ENCODE data around the gene CAPN13.

CAPN13 gene

DNA sequence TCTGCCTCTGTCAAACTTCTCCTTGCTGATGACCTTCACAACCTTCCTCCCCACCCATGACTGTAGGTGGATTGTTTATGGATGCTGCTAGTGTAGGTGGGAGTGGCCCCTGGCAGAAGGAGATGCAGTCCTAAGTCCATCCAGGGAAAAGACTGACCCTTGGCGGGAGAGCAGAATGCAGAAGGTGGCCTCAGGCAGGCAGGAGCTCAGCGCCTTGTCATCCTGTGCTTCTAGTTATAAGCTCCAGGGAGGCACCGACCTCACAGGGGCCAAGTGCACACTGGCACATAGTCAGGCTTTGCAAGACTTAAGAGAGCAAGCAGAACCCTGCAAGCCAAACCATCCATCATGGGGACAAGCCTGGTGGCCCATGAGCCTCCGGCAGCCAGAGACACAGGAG, 74.4 kb downstream of the CAPN13 start:
- no peaks in the 10 kb centered on the region for H3K9me3 Mint-ChIP-seq
- H3K4me3 Mint-ChIP-seq, result no peak overlapping the region
- H3K36me3 Mint-ChIP-seq (ENCODE audit: low read depth), result no peaks in the 10 kb centered on the region
- H3K27me3 Mint-ChIP-seq, result no peaks in the 10 kb centered on the region
- no peaks in the 10 kb centered on the region for H3K4me1 Mint-ChIP-seq (ENCODE audit: low read depth)
- H3K27ac Mint-ChIP-seq, result no peak overlapping the region

DNA sequence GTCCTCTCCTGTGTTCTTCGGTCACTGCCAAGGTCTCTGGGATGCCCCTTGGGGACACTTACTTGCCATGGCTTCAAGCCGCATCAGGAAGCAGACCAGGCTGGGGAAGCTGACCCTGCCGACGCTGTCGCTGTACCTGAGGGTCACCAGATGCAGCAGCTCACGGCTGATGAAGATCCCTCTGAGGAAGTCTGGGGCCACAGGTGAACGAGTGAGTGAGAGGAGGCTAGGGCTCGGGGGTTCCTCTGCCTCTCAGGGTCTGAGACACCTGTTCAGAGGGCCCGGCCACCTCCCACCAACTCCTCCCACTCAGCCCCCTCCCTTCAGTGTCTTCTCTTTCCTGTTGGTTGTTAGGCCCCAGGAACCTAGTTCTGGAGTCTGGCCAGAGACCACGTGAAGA, 74.9 kb downstream of the CAPN13 start:
- no peak overlapping the region for H3K27ac Mint-ChIP-seq
- no peaks in the 10 kb centered on the region for H3K36me3 Mint-ChIP-seq (ENCODE audit: low read depth)
- H3K27me3 Mint-ChIP-seq, result no peaks in the 10 kb centered on the region
- H3K9me3 Mint-ChIP-seq, result no peaks in the 10 kb centered on the region
- no peak overlapping the region for H3K4me3 Mint-ChIP-seq
- H3K4me1 Mint-ChIP-seq (ENCODE audit: low read depth), result no peaks in the 10 kb centered on the region

DNA sequence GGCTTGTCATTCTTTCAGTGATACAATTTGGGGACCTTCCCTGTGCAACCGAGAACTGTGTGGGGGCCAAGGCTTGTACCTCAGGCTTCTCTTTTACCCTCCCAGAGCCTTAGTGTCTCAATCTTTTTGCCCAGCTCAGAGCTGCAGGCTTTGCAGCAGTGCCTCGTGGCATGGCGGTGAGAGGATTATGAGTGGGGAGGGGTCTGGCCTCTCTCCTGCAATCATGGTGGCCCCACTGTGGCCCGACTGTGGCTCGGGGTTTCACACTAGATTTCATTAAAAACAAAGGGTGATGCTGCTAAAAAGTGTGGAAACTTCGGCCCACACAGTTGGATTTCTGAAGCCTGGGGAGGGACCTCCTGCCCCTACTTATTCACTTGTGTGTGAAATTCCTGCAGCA, 75.5 kb downstream of the CAPN13 start:
- H3K27ac Mint-ChIP-seq, result no peak overlapping the region

DNA sequence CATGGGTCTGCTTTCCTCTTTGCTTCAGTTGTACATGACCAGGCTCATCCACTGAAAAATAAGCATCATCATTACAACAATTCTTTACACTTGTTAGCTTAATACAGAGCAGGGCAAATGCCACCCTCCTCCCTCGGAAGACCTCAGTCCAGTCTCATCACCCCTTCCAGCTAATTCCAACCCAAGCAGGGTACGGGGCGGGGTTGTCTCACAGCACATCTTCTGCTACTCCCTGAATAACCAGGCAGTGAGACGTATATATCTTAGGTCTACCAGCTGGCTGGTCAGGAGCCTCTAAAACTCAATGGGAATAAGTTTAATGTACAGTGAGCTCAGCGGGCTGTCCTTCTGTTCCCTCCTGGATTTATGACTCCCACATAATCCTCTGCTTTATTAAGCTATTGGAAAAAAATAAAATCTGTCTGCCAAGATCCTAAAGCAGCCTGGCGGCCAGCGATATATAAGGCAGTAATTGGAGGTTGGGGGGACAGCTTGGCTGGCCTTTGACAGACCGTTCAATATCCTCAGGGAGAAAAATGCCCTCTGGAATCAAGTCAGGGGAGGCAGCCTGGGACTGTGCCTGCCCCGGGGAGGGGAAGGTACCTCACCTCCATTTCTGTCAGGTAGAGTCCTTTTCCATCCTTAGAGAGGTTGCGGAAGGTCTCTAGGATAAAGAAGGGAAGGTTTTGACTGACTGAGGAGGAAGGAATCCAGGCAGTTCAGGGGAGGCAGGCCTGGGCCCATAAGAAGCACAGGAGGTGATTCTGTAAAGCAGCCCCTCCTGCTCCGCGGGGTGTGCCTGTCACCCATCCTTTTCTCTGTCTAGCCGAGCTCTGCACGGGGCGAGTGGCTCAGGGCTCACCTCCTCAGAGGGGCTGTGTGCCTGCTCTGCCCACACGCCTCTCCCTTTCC, 76.3 kb downstream of the CAPN13 start:
- Mint-ChIP-seq H3K27ac (no peak overlapping the region), H3K9me3 (no peaks in the 10 kb centered on the region), H3K4me3 (no peak overlapping the region)

More for the DNA sequence above, 75.5 kb downstream of the CAPN13 start:
- Mint-ChIP-seq H3K4me1 (ENCODE audit: low read depth) (no peaks in the 10 kb centered on the region), H3K9me3 (no peaks in the 10 kb centered on the region), H3K4me3 (no peak overlapping the region), H3K36me3 (ENCODE audit: low read depth) (no peaks in the 10 kb centered on the region), H3K27me3 (no peaks in the 10 kb centered on the region)

DNA sequence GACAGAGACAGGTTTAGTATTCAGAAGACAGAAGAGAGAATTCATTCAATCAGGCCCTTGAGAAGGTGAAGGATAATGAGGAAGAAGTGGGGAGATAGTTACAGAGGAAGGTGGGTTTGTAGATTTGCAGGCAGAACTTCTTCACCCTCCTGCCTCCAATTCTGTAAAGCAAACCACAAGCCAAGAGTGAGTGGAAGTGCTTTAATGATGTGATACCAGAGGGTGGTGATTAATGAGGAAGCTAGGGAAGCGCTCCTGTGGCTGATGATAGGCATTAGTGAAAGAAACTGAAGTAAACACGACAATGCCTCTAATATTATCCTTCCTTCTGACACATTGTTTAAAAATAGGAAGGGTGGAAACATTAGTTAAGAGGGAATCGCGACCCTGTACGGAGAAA, 78.2 kb downstream of the CAPN13 start:
- Mint-ChIP-seq H3K4me3 (no peak overlapping the region), H3K27ac (no peak overlapping the region), H3K27me3 (peaks cover 6% of the 10 kb centered on the region), H3K4me1 (ENCODE audit: low read depth) (no peaks in the 10 kb centered on the region), H3K36me3 (ENCODE audit: low read depth) (no peaks in the 10 kb centered on the region), H3K9me3 (no peaks in the 10 kb centered on the region)

More for the DNA sequence above, 76.3 kb downstream of the CAPN13 start:
- Mint-ChIP-seq H3K27me3 (peaks cover 1% of the 10 kb centered on the region), H3K36me3 (ENCODE audit: low read depth) (no peaks in the 10 kb centered on the region), H3K4me1 (ENCODE audit: low read depth) (no peaks in the 10 kb centered on the region)

DNA sequence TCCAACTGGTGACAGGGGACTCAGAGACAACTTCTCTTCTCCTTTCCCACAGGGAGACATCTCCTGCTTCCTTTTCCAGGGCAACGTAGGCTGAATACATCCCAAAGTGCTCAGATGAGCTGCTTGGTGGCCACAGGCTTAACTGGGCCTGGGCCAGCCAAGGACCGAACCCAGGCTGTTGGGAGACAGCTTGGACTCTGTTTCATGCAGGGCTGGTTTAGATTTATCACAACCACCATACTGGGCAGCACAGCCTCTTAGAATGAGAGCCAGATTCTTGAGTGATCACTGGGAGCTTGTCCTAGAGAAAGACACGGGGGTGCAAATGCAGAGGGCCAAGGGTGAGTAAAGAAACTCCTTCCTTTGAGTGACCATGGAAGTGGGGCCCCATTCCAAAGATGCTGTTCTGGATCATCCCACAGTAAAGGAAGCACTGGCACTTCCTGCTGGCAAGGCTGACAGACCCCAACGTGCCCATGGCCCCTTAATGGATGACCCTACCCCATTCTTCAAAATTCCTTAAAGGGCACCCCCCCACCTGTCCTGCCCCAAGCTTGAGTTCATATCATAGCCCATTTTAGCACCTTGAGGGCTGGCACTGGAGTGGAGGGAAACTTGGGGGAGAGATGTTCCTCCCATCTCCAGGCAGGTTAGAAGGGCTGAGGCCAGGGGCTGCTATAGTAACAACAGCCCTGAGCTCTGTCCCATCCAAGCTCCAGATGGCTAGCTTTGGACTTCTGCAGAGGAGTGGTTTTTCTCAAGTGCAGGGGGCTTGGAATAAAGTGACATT, 84.1 kb downstream of the CAPN13 start:
- no peaks in the 10 kb centered on the region for H3K9me3 Mint-ChIP-seq
- no peak overlapping the region for H3K27ac Mint-ChIP-seq
- H3K36me3 Mint-ChIP-seq (ENCODE audit: low read depth), result no peaks in the 10 kb centered on the region
- H3K4me3 Mint-ChIP-seq, result no peak overlapping the region
- H3K4me1 Mint-ChIP-seq (ENCODE audit: low read depth), result no peaks in the 10 kb centered on the region
- H3K27me3 Mint-ChIP-seq, result peaks cover 12% of the 10 kb centered on the region

DNA sequence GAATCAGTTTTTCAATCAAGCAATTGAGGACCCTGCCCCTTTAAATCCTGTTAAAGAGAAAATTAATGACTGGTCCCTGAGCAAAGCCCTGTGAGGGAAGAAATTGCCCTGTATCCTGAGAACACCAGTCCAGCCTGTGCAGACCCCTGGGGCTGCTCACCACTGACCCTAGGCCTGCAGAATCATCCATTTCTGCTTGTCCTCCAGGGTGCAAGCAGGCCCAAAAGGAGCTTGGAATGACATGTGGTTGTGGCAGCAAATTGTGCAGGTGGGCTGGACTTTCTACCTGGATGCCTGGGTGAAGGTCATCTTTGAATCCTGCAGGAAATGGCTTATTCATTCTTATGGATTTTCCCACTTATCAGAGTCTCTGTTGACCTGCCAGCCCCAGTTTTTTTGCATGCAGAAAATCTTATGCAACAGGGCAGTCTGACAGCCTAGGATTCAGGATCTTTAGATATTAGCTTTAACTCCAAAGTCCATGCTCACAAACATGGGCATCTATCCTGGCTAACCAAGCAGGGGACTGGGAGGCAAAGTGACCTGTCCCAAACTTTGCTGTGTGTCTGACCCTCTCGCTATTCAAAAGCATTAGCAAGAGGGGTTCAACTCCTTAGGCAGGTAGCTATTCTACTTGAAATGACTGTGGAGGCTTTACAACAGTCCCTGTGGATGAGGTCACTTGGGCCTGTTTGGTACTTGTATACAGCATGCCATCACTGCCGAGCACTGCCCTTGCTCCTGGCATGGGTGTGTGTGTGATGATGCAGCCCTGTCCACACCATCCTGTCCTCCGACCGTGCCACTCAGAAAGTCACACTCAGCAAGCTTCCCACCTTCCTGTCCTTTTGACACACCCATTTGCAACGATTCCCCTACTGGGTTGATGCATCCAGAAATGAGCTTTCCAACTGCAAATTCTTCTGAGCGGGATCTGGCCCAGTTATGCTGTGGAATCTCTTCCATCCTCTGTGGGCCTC, 85.3 kb downstream of the CAPN13 start:
- H3K27ac Mint-ChIP-seq, result no peak overlapping the region
- no peaks in the 10 kb centered on the region for H3K9me3 Mint-ChIP-seq
- H3K4me3 Mint-ChIP-seq, result no peak overlapping the region
- H3K36me3 Mint-ChIP-seq (ENCODE audit: low read depth), result no peaks in the 10 kb centered on the region
- peaks cover 12% of the 10 kb centered on the region for H3K27me3 Mint-ChIP-seq
- no peaks in the 10 kb centered on the region for H3K4me1 Mint-ChIP-seq (ENCODE audit: low read depth)

DNA sequence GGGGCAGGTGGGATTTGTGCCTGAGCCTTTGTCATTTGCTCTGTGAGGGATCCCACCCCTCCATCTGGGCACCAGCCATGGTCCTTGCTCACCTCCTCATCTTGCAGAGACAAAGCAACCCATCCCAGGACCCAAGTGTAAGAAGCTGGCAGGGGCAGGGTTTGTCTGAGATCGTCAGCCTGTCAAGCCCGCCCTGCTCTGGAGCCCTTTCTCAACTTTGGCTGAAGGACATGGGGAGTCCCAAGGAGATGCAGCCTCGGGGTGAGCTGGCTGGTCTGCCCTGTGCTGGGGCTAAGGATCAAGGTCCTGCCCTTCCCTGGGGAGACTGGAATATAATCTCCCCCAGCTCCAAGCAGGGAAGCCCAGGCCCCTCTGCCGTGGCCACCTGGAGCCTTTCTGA, 86.0 kb downstream of the CAPN13 start:
- Mint-ChIP-seq H3K4me3 (no peak overlapping the region), H3K27me3 (peaks cover 12% of the 10 kb centered on the region), H3K27ac (no peak overlapping the region), H3K4me1 (ENCODE audit: low read depth) (no peaks in the 10 kb centered on the region), H3K36me3 (ENCODE audit: low read depth) (no peaks in the 10 kb centered on the region), H3K9me3 (no peaks in the 10 kb centered on the region)

DNA sequence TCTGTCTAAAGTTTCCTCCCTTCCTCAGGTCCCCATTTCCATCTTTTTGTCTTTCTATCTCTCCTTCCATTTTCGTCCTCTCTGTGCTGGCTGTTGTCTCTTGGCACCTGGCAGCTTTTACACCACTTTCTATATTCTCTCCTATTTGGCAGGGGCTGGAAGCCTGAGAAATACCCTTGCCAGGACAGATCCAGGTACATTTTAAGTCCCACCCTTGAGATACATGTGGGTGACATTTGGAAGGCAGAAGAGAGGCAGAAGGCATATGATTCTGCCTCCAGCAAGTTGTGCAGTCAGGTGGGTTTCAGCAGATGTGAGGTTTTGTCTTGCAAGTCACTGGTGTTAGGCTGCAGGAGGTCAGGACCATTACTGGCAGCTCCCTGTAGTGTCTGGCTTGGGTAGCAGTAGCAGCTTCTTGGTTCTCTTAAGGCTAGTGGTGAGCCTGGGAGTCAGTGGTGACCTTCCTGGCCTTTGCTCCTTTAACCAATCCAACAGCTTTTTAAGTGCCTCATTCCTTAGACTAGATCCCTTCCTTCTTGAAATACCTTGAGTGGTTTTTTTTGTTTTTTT, 90.1 kb downstream of the CAPN13 start:
- Mint-ChIP-seq H3K4me1 (ENCODE audit: low read depth) (peaks cover 15% of the 10 kb centered on the region), H3K27me3 (peaks cover under 1% of the 10 kb centered on the region), H3K9me3 (no peaks in the 10 kb centered on the region), H3K36me3 (ENCODE audit: low read depth) (no peaks in the 10 kb centered on the region), H3K27ac (no peak overlapping the region), H3K4me3 (no peak overlapping the region)

DNA sequence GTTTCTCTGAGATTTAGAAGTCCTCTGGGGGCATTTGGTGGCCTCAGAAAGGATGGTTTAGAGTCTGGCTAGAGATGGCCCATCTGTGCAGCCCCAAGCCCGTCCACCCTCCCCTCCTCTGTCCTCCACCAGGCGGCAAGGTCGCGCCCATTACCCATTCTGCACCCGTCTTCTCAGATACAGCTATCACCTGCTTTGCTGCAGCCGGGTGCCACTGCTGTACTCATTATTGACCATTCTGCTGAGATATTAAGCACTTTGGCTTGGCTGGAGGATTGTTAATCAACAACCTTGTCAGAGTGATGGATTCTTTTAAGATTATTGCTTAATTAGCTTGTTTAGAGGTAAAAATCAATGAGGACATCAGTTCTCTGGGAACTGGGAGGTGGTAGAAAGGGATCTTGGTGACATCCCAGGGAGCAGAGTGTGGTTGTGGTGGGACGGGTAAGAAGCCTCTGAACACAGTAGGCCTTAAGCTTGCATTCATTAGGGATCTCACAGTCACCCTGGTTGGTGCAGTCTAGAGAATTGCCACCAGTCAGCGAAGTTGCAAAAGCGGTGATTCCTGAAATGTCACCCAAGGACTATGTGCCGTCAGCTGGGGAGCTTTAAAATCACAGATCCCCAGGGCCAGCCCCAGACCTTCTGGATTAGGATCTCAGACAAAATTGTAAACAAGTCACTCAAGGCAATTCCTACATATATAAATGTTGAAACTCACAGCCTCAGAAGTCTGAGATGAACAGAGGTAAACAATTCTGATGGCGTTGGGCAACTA, 90.9 kb downstream of the CAPN13 start:
- no peaks in the 10 kb centered on the region for H3K36me3 Mint-ChIP-seq (ENCODE audit: low read depth)
- H3K27me3 Mint-ChIP-seq, result no peaks in the 10 kb centered on the region
- H3K4me3 Mint-ChIP-seq, result no peak overlapping the region
- H3K4me1 Mint-ChIP-seq (ENCODE audit: low read depth), result peaks cover 15% of the 10 kb centered on the region
- no peaks in the 10 kb centered on the region for H3K9me3 Mint-ChIP-seq
- no peak overlapping the region for H3K27ac Mint-ChIP-seq

DNA sequence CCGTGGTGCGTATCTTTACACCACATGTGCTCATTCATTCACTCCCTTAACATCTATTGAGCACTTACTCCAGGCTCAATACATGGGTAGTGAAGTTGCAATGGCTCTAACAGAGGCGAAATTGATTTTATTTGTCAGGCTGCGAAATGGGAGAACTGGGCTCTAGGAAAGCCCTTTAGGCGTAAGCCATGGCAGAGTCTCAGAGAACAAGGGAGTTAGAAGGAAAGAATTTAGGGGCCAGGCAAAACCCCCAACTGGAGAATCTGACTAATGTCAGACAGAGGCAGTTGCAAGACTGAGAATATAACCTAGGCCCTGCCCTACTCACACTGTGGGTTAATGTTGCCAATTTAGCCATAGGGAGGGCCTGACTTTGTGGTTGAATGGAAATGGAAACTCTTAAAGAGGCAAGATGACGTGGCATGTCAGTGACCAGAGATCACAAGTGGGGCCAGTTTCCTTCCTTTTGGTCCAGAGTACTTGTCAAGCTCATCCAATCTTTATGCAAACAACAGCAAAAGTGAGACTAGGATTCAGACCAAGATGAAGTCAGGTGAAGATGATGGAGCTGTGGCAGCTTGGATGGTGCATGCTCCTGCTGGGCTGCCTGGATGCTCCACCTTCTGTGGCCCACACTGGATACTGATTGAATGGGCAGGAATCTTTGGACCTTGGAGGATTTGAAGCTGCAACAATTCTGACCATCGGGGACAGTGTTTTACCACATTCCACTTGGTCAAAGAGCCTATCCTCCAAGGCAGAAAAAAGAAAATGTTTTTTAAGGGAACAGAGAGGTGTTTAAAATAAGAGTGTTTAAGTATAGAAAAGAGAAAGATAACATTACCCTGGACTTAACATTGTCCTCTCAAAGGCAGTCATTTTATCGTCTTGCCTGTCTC, 92.2 kb downstream of the CAPN13 start:
- H3K36me3 Mint-ChIP-seq (ENCODE audit: low read depth), result no peaks in the 10 kb centered on the region
- peak overlapping the region; percentile 82 for H3K27ac Mint-ChIP-seq
- peak overlapping the region; percentile 11 for H3K4me3 Mint-ChIP-seq
- peaks cover 15% of the 10 kb centered on the region for H3K4me1 Mint-ChIP-seq (ENCODE audit: low read depth)
- H3K9me3 Mint-ChIP-seq, result no peaks in the 10 kb centered on the region
- no peaks in the 10 kb centered on the region for H3K27me3 Mint-ChIP-seq

DNA sequence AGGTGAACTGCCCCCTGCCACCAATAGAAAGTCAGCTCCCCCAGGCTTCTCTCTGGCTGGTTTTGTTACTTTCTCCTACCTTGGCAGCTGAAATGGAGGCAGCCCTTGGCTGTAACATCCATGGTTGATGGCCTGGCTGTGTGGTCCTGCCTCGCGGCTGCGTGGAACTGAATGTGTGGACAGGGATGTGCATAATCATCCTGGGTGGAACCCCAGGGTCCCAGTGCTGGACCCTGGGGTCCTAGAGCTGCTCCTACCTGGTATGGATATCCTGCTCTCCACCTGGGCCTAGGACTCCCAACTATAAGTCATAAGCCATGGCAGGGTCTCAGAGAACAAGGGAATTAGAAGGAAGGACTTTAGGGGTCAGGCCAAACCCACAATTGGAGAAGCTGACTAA, 93.5 kb downstream of the CAPN13 start:
- Mint-ChIP-seq H3K36me3 (ENCODE audit: low read depth) (no peaks in the 10 kb centered on the region), H3K9me3 (no peaks in the 10 kb centered on the region), H3K4me3 (no peak overlapping the region), H3K4me1 (ENCODE audit: low read depth) (peaks cover 15% of the 10 kb centered on the region), H3K27me3 (no peaks in the 10 kb centered on the region), H3K27ac (peak overlapping the region; percentile 26)

DNA sequence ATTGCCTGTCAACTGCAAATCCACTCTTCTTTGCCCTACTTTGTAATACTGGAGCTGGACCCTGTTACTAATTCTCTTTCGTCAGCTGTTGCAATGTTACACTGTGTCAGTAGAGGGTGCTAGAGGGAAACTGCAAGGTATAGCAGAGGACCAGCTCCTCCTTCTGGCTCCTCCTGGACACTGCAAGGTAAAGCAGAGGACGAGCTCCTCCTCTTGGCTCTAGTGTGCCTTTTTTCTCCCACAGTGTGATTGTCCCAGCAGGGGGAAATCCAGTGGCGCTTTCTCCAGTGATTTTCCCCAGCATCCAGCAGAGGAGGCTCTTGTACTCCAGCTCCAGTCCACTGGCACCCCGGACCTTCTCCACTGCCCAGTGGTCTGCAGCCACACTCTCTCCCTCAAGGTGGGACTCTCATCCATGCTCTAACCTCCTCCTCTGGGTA, 95.6 kb downstream of the CAPN13 start:
- Mint-ChIP-seq H3K36me3 (ENCODE audit: low read depth) (no peaks in the 10 kb centered on the region), H3K9me3 (no peaks in the 10 kb centered on the region), H3K27me3 (no peaks in the 10 kb centered on the region), H3K4me1 (ENCODE audit: low read depth) (peaks cover 15% of the 10 kb centered on the region), H3K27ac (no peak overlapping the region), H3K4me3 (no peak overlapping the region)

Measured in stimulated activated naive CD8-positive, alpha-beta T cell treated with anti-CD3 and anti-CD28 coated beads, Interleukin-15, Interleukin-2, amounts not matched to agents 100 ng/mL and 50 ng/mL, for 24 hours (primary cell).